Effector memory CD8-positive, alpha-beta T cell (primary cell): ENCODE data around the gene UNCX.
"Not testable (repeated sequence)": the region's sequence is repeated elsewhere in the genome, so short reads cannot be mapped to it uniquely, and the experiment has no call there.

ENCODE experiments used
- ATAC-seq: fragments of 150-1000 bp; cut with Tn5 transposase; replicated peaks from 2 replicates; pipeline ENCODE4 v1.10.0; 2021; ENCODE audit warnings: mild to moderate bottlenecking, moderate library complexity
- DNase-seq, 3 experiments: peaks; one replicate each; pipeline ENCODE4 v3.0.0; 2021
- H3K27ac Mint-ChIP-seq, 2 donors: one replicate each; pipeline ENCODE4 v1.8.0; 2022; ENCODE audit warnings: mild to moderate bottlenecking in 2 of 2, mixed read lengths in 2 of 2, moderate library complexity in 2 of 2
- H3K27me3 Mint-ChIP-seq, 2 donors: one replicate each; pipeline ENCODE4 v1.8.0; 2022; ENCODE audit warnings: mixed read lengths in 2 of 2
- H3K36me3 Mint-ChIP-seq: one replicate; pipeline ENCODE4 v1.8.0; 2022; ENCODE audit warnings: mild to moderate bottlenecking, moderate library complexity, mixed read lengths; ENCODE audit not compliant: insufficient read depth
- H3K4me1 Mint-ChIP-seq, 2 donors: one replicate each; pipeline ENCODE4 v1.8.0; 2022; ENCODE audit warnings: low read depth in 2 of 2, mixed read lengths in 2 of 2
- H3K4me3 Mint-ChIP-seq, 2 donors: one replicate each; pipeline ENCODE4 v1.8.0; 2022; ENCODE audit warnings: mild to moderate bottlenecking in 2 of 2, mixed read lengths in 2 of 2, moderate library complexity in 2 of 2
- H3K9me3 Mint-ChIP-seq, 2 donors: one replicate each; pipeline ENCODE4 v1.8.0; 2022; ENCODE audit warnings: mixed read lengths in 2 of 2

Gene UNCX

DNA sequence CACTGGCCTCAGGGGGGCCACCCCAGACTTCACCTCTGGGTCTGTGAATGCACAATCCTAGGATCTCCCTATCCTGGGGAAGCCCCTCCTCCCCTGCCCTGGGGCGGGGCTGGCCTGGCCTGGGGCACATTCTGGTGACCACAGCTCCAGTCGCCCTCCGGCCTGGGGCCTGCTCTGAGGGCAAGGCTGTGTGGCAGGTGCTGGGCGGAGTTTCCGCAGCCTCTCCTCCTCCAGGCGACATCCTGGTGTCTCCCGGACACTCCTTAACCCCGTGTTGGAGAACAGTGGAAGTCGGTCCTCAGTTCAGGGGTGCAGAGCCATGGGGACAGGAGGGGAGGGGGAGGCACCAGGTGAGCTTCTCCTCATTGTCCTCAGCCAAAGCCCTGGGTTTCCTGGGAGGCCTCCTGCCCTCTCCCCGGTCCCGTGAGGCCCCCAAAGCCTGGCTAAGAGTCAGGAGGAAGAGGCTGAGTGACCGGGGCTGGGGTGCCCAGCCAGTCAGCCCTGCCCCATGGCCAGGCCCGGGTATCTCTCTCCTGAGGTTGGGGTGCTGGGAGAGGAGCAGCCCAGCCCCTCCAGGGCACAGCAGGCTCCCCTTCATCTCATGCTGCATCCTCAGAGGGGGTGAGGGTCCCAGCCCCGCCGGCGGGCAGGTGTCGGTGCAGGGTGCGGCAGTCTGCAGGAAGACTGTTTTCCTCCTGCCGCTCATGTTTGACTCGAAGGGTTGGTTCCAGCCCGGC lies 22.6 kb downstream of the UNCX start:
- Mint-ChIP-seq H3K36me3 (peaks cover 3% of the 10 kb centered on the region), H3K9me3 (no peaks in the 10 kb centered on the region), H3K4me1 (peaks cover 0 to 1% of the 10 kb centered on the region in 2 donors), H3K4me3 (no peak overlapping the region), H3K27ac (no peak overlapping the region), H3K27me3 (peaks cover 43 to 80% of the 10 kb centered on the region in 2 donors)
- ATAC-seq (no peak), DNase-seq (no peak)

DNA sequence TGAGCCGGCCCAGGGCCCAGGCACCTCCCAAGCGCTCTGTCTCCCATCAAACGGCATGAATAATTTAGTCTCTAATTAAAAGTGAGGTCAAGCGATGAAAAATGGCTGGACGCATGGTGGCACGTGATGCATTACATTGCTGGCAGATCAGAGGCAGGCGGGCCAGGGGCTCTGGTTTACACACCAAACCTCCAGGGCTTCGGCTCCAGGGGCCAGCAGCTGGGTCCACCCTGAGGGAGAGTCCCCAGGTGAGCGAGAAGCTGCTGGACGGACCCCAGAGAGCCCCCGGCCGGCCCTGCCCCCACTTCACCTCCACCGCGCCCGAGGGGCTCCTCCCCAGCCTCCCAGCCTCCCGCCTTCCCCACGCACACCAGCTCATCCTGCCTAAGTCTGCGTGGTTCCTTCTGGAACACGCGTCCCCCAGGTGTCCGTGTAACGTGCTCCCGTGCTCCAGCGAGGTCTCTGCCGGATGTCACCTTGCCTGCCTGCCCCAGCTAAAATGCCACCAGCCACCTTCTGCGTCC lies 23.2 kb downstream of the UNCX start:
- Mint-ChIP-seq H3K4me3 (no peak overlapping the region), H3K27ac (no peak overlapping the region), H3K36me3 (peaks cover 3% of the 10 kb centered on the region), H3K4me1 (peaks cover 0 to 1% of the 10 kb centered on the region in 2 donors), H3K9me3 (no peaks in the 10 kb centered on the region), H3K27me3 (peaks cover 44 to 80% of the 10 kb centered on the region in 2 donors)
- DNase-seq (no peak), ATAC-seq (no peak)

DNA sequence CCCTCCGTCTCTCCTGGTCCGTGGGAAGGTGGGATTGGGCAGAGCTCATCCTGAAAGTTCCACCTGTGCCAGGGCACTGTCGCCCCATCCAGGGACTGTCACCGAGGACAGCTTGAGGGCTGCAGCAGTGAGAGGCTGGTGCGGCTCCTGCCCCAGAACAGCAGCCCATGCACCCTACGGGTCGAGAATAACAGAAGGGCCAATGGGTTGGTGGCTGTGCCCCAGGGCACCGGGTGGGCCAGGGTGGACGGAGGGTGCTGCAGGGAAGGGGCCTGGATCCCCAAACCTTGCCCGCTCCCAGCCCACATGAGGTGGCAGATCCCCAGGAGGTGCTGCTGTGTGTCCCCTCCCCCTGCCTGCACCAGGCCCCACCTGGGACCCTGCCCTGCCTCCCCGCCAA lies 23.9 kb downstream of the UNCX start:
- peaks cover 39 to 80% of the 10 kb centered on the region in 2 donors for H3K27me3 Mint-ChIP-seq
- no peak overlapping the region for H3K27ac Mint-ChIP-seq
- ATAC-seq (no peak), DNase-seq (no peak)
- no peak overlapping the region for H3K4me3 Mint-ChIP-seq
- peaks cover 0 to 1% of the 10 kb centered on the region in 2 donors for H3K4me1 Mint-ChIP-seq
- no peaks in the 10 kb centered on the region for H3K36me3 Mint-ChIP-seq
- no peaks in the 10 kb centered on the region for H3K9me3 Mint-ChIP-seq

DNA sequence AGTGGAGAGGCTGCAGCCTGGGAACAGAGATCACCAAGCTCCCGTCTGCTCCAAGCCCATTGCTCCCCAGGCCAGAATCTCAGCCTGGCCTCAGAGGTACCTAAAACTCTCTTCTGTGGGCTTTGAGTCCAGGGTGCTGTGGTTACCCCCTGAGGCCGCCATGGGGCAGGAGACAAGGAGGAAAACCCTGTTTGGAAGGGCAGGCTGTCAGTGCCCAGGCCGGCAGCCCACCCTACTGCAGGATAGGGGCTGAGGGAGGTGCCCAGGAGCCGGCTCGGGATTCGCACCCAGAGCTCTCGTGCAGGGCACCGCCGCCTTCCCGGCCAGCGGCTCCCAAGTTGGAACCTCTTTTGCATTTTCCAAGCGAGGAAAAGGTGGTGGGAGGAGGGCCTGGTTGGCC lies 24.5 kb downstream of the UNCX start:
- Mint-ChIP-seq H3K9me3 (no peaks in the 10 kb centered on the region), H3K27ac (no peak overlapping the region), H3K4me1 (peaks cover 0 to 1% of the 10 kb centered on the region in 2 donors), H3K36me3 (no peaks in the 10 kb centered on the region), H3K27me3 (peaks cover 39 to 79% of the 10 kb centered on the region in 2 donors), H3K4me3 (no peak overlapping the region)
- ATAC-seq (no peak), DNase-seq (no peak)

DNA sequence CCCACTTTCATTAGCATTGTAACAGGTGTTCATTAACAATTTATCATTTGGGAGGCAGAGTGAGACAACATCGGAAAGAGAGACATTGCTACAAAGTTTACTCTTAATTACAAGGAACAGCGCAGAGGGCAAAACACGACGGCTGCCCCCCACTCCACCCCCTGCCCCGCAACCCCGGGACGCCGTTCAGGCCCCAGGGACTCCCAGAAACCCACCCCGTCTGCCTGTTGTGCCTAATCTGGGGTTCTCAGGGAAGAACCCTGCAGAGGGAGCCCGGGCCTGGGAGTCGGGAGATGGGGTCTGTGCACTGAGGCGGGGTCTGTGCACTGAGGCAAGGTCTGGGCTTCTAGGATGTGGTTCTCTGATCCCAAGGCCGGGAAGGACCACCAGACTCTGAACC lies 25.2 kb downstream of the UNCX start:
- Mint-ChIP-seq H3K9me3 (no peaks in the 10 kb centered on the region), H3K27ac (no peak overlapping the region), H3K27me3 (peaks cover 37 to 72% of the 10 kb centered on the region in 2 donors), H3K4me1 (peaks cover 0 to 1% of the 10 kb centered on the region in 2 donors), H3K36me3 (no peaks in the 10 kb centered on the region), H3K4me3 (no peak overlapping the region)
- ATAC-seq = no peak
- no peak for DNase-seq

DNA sequence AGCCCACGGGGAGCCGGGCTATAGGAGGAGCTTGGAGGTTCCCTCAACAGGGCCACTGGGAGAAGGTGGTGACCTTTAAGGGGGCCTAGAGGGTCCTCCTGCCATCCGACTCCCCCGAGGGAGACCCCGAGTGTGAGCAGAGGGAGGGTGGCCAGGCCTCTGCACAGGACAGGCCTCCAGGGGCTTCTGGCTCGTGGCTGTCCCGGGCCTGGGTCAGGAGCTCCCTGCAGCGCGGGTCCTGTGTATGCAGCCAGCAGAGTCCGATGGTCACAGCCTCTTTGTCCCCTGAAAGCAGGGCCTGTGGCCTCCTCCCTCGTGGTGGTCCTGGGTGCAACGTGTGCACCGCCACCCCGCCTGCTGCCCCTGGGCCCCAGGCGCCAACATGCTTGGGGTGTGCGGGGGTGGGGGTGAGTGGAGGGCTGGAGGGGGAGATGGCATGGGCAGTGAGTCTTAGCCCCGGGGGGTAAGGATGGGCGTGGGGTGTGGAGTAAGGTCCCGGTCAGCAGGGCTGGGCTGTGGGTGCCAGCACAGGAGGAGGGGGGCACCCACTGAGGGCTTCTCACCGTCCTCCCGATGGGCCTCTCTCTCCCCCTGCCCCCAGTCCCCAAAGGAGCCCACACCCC lies 27.1 kb downstream of the UNCX start:
- peaks cover 25 to 71% of the 10 kb centered on the region in 2 donors for H3K27me3 Mint-ChIP-seq
- no peaks in the 10 kb centered on the region for H3K4me1 Mint-ChIP-seq
- no peak overlapping the region for H3K4me3 Mint-ChIP-seq
- H3K36me3 Mint-ChIP-seq = no peaks in the 10 kb centered on the region
- H3K27ac Mint-ChIP-seq = no peak overlapping the region
- ATAC-seq (no peak), DNase-seq (no peak)
- H3K9me3 Mint-ChIP-seq = no peaks in the 10 kb centered on the region

DNA sequence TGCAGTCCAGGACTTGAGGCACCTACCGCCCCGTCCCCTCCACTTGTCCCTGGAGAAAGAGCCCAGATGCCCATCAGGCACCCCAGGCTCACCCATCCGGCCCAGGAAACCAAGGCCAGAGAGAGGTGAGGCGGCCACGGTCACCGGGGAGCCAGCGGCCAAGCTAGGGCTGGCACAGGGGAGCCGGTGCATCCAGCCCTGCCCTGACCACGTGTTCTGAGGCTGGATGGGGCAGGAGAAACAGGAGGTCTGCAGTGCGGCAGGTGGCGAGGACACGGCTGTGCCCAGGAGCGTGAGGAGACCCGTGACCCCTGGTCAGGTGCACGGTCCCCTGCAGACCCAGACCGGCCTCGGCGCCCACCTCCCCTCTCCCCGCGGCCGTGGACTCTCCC lies 27.6 kb downstream of the UNCX start:
- Mint-ChIP-seq H3K36me3 (no peaks in the 10 kb centered on the region), H3K4me1 (no peaks in the 10 kb centered on the region), H3K4me3 (no peak overlapping the region), H3K27ac (no peak overlapping the region), H3K9me3 (no peaks in the 10 kb centered on the region), H3K27me3 (peaks cover 30 to 71% of the 10 kb centered on the region in 2 donors)
- DNase-seq (no peak), ATAC-seq (no peak)

DNA sequence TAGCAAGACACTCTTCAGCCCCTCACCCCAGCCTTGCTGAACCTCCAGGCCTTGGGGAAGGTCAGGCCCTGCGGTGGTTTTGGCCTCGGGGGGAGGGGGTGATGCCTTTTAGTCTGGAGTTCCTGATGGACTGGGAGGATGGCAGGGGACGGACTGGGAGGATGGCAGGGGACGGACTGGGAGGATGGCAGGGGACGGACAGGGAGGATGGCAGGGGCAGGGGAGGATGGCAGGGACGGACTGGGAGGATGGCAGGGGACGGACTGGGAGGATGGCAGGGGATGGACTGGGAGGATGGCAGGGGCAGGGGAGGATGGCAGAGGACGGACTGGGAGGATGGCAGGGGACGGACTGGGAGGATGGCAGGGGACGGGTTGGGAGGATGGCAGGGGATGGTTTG lies 28.4 kb downstream of the UNCX start:
- not testable (repeated sequence) for DNase-seq, H3K27ac Mint-ChIP-seq, ATAC-seq, H3K36me3 Mint-ChIP-seq, H3K4me1 Mint-ChIP-seq, H3K4me3 Mint-ChIP-seq, H3K9me3 Mint-ChIP-seq
- peaks cover 30 to 71% of the 10 kb centered on the region in 2 donors for H3K27me3 Mint-ChIP-seq

DNA sequence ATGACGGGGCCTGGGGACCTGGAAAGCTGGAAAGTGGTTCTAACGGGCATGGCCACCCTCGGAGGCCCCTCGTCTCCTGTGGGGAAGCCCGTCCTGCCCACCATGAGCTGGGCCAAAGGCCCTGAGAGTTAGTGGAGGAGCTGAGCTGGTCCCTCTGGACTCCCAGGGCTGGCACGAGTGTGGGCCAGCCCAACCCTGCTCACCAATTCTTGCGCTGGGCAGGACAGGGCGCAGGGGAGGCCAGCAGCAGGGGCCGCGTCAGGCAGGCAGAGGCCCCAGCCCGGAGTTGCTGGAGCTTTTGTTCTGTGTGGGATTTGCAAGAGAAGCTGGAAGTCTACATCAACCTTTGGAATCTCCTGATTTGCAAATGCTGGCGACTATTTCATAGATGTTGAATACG lies 29.8 kb downstream of the UNCX start:
- Mint-ChIP-seq H3K9me3 (no peaks in the 10 kb centered on the region), H3K27me3 (peaks cover 35 to 71% of the 10 kb centered on the region in 2 donors), H3K4me1 (no peaks in the 10 kb centered on the region), H3K27ac (no peak overlapping the region), H3K4me3 (no peak overlapping the region), H3K36me3 (no peaks in the 10 kb centered on the region)
- DNase-seq (no peak), ATAC-seq (no peak)

DNA sequence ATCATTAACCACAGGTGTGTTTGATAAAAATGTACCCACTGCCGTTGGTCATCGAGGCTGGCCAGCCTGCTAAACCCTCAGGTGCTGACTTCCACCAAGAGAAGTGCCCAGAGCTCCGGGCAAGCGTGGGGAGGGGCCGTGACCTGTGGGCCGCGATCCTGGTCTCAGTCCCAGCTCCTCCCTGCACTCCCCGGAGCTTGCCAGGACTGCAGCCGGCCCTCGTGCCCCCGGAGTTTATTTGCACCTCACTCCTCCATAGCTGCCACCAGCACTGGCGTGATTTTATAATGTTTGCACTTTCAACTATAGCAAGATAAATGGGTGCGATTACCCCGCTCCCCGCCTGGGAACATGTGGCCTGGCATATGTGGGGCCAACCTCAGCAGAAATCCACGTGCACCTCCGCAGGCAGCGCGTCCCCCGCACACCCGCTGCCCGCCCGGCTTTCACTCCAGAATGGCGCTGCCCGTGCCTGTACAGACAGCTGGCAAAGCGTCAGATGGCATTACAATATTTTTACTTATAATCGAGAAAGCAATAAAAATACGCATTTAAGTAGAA lies 30.8 kb downstream of the UNCX start:
- Mint-ChIP-seq H3K36me3 (no peaks in the 10 kb centered on the region), H3K27me3 (peaks cover 35 to 74% of the 10 kb centered on the region in 2 donors), H3K4me1 (no peaks in the 10 kb centered on the region), H3K9me3 (no peaks in the 10 kb centered on the region), H3K27ac (no peak overlapping the region), H3K4me3 (no peak overlapping the region)
- DNase-seq (no peak), ATAC-seq (no peak)

DNA sequence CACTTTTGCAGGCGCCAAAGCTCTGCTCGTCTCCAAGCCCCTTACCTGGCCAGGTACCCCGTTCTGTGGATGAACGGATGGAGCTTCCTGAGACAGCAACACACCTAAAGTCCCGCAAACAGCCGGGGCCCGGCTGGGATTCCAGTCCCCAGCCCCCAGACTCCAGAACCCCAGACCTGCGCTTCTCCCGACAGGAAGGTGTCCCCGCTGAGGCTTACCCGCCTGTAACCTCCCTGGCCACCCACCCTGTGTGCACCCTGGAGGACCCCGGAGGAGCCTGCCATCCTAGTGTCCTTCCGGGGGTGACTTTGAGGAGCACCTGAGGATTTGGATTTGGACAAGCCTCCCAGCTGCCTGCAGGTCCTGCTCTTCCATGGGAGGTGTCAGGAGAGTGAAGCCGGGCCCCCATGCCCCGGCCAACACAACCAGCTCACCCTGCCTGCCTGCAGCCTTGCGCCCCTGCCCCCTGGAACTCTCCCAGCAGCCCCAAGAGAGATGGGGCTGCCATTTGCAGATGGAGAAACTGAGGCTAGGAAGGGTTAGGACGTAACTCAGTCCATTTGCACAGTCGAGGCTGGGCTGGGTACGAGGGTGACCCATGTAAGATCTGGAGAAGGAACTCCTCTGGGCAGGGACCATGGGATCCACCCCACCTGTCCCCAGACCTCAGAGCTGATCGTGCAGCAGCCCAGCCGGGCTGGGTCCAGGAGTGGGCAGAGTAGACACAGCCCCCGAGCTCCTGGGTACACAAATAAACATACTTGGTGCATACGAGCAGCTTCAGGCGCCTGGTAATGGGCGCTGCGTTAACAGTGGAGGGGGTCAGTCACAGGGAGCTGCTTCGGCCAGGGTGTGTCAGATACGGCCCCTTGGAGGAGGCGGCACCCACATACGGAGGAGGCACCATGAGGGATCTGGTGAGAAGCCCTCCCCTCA lies 31.9 kb downstream of the UNCX start:
- Mint-ChIP-seq H3K27me3 (peaks cover 43 to 82% of the 10 kb centered on the region in 2 donors), H3K27ac (no peak overlapping the region), H3K4me1 (no peaks in the 10 kb centered on the region), H3K9me3 (no peaks in the 10 kb centered on the region), H3K4me3 (no peak overlapping the region), H3K36me3 (no peaks in the 10 kb centered on the region)
- DNase-seq (no peak), ATAC-seq (no peak)

DNA sequence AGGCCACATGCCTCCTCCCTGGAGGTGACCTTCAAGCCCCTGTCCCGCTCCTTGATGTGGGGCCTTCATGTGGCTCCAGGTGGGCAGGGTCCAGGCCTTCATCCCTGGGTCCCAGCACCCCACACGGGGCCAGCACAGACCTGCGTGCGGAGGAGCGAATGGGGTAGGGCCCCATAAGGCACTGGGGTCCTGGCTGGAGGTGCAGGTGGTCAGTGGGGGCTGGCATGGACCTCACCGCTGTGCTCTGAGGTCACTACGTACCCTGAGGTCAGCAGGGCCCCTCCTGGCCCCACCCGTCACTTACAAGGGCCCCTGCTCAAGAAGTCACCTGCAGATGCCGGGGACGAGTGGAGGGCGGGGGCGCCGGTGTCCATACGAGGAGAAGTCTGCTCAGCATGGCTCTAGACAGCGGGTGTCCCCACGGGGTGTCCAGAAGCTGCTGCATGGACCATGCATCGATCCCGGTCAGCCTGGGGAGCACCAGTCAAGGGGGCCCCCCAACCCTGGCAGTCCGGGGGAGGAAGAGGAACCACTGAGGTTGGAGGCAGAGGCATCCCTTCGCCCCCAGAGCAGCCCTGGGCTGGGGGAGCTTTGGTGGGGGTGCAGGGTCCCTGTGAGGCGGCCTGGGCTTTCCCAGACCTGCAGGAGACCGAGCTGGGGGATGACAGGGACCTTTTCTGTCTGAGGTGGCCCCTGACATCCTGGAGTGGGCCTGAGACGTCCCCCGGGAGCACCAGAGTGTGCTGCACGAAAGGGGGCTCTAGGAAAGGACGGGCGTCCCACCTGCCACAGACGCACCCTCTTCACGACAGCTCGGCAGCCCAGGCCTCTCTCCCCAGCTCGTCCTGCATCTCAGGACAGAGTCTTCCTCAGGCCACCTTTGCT lies 34.6 kb downstream of the UNCX start:
- no peaks in the 10 kb centered on the region for H3K36me3 Mint-ChIP-seq
- no peak for ATAC-seq

More for the DNA sequence above, 34.6 kb downstream of the UNCX start:
- Mint-ChIP-seq H3K9me3 (no peaks in the 10 kb centered on the region), H3K4me1 (no peaks in the 10 kb centered on the region), H3K27ac (no peak overlapping the region), H3K27me3 (peaks cover 33 to 78% of the 10 kb centered on the region in 2 donors), H3K4me3 (no peak overlapping the region)
- no peak for DNase-seq
